ENCODE data around the gene VSTM5. TPM values are rescaled to one million over a fixed set of nuclear protein-coding genes. Genes with fewer than 3 reads are reported as not detected.

Gene VSTM5
- total RNA-seq, 2 donors from 2014 or later, result 0.74 to 0.77 TPM

- 92% methylated on average over 4 of the region's 4 CpGs for WGBS
- Histone ChIP-seq H3K4me3 (no peak overlapping the region), H3K27me3 (replicated peaks; ENCODE audit: insufficient read depth) (no peaks in the 10 kb centered on the region), H3K27ac (no peak overlapping the region), H3K9me3 (no peaks in the 10 kb centered on the region), H3K4me1 (replicated peaks) (no peaks in the 10 kb centered on the region), H3K36me3 (no peaks in the 10 kb centered on the region)
- TF ChIP-seq, protein P1, sequence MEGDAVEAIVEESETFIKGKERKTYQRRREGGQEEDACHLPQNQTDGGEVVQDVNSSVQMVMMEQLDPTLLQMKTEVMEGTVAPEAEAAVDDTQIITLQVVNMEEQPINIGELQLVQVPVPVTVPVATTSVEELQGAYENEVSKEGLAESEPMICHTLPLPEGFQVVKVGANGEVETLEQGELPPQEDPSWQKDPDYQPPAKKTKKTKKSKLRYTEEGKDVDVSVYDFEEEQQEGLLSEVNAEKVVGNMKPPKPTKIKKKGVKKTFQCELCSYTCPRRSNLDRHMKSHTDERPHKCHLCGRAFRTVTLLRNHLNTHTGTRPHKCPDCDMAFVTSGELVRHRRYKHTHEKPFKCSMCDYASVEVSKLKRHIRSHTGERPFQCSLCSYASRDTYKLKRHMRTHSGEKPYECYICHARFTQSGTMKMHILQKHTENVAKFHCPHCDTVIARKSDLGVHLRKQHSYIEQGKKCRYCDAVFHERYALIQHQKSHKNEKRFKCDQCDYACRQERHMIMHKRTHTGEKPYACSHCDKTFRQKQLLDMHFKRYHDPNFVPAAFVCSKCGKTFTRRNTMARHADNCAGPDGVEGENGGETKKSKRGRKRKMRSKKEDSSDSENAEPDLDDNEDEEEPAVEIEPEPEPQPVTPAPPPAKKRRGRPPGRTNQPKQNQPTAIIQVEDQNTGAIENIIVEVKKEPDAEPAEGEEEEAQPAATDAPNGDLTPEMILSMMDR (IDR thresholded peaks at IDR 0.05), result no peak
- TF ChIP-seq POLR2A (IDR thresholded peaks at IDR 0.05), result no peak
- TF ChIP-seq POLR2AphosphoS5 (IDR thresholded peaks at IDR 0.05), result no peak
- intact Hi-C loops (cut with DNase I), result no loop called here
- no peak for DNase-seq (ENCODE audit: low spot score)
Observed at GRCh38 chr11:93823210-93823609, 27.2 kb downstream of the VSTM5 start.

DNA sequence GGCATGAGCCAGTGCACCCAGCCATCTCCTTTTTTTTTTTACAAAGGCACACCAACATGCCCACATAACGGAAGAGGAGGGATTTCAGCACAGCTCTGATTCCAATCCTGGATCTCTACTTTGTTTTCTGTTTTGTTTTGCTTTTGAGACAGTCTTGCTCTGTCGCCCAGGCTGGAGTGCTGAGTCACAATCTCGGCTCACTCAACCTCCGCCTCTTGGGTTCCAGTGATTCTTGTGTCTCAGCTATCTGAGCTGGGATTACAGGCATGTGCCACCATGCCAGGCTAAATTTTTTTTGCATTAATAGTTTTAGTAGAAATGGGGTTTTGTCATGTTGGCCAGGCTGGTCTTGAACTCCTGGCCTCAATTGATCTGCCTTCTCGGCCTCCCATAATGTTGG is 28.1 kb downstream of the VSTM5 start:
- no peaks in the 10 kb centered on the region for H3K9me3 ChIP-seq
- 97% methylated on average over 5 of the region's 5 CpGs for WGBS
- TF ChIP-seq, protein P1 (IDR thresholded peaks at IDR 0.05), result no peak
- no peak for TF ChIP-seq POLR2AphosphoS5 (IDR thresholded peaks at IDR 0.05)
- no peak for TF ChIP-seq POLR2A (IDR thresholded peaks at IDR 0.05)
- H3K27me3 ChIP-seq (replicated peaks; ENCODE audit: insufficient read depth), result no peaks in the 10 kb centered on the region
- DNase-seq (ENCODE audit: low spot score), result no peak
- intact Hi-C loops (cut with DNase I), result no loop called here
- H3K4me3 ChIP-seq, result no peak overlapping the region
- H3K36me3 ChIP-seq, result no peaks in the 10 kb centered on the region
- no peak overlapping the region for H3K27ac ChIP-seq
- H3K4me1 ChIP-seq (replicated peaks), result no peaks in the 10 kb centered on the region

DNA sequence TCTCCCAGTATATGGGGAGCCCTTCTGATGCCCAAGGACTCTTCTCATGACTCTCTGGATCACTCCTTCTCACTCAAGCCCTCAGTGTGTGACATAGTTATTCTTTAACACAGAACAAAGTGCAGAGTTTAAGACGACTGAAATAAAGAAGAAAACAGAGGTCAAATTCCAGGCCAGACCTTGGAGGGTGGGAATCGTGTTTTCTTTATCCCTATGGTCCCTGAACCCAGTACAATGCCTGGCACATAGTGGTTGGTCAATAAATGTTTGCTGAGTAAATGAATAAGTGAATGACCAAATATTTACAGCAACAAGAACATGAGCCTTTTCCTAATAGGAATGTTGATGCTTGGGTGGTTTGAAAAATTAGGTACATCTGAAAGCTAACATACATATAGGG is 28.8 kb downstream of the VSTM5 start:
- TF ChIP-seq, protein P1 (IDR thresholded peaks at IDR 0.05), result no peak
- TF ChIP-seq POLR2A (IDR thresholded peaks at IDR 0.05) (no peak), POLR2AphosphoS5 (IDR thresholded peaks at IDR 0.05) (no peak)
- H3K36me3 ChIP-seq, result no peaks in the 10 kb centered on the region
- H3K27ac ChIP-seq, result no peak overlapping the region
- DNase-seq (ENCODE audit: low spot score), result no peak
- no peak overlapping the region for H3K4me3 ChIP-seq
- H3K4me1 ChIP-seq (replicated peaks), result no peaks in the 10 kb centered on the region
- 56% methylated on average over 2 of the region's 2 CpGs for WGBS
- intact Hi-C loops (cut with DNase I), result no loop called here
- no peaks in the 10 kb centered on the region for H3K27me3 ChIP-seq (replicated peaks; ENCODE audit: insufficient read depth)
- no peaks in the 10 kb centered on the region for H3K9me3 ChIP-seq

DNA sequence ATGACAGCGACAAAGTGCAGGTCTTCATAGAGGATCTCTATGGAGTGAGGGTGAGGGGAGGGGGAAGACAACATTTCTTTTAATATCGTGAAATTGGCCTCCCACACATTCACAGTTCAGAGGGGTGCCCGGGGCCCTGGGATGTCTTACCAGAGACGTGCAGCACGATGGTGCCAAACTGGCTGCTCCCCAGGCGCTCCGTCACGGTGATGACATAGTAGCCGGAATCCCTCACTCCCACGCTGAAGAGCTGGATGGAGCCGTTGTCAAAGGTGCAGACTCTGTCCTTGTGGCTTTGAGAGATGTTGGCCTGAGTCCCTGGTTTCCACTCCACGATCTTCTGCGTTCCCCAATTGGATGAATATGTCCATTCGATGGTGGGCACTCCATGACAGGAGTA is 29.6 kb downstream of the VSTM5 start:
- H3K4me1 ChIP-seq (replicated peaks), result no peaks in the 10 kb centered on the region
- H3K9me3 ChIP-seq, result no peaks in the 10 kb centered on the region
- WGBS, result 90% methylated on average over 14 of the region's 14 CpGs
- H3K27ac ChIP-seq, result no peak overlapping the region
- no peak for DNase-seq (ENCODE audit: low spot score)
- H3K27me3 ChIP-seq (replicated peaks; ENCODE audit: insufficient read depth), result no peaks in the 10 kb centered on the region
- intact Hi-C loops (cut with DNase I), result no loop called here
- no peaks in the 10 kb centered on the region for H3K36me3 ChIP-seq
- TF ChIP-seq, protein P1 (IDR thresholded peaks at IDR 0.05), result no peak
- no peak for TF ChIP-seq POLR2AphosphoS5 (IDR thresholded peaks at IDR 0.05)
- TF ChIP-seq POLR2A (IDR thresholded peaks at IDR 0.05), result no peak
- no peak overlapping the region for H3K4me3 ChIP-seq

DNA sequence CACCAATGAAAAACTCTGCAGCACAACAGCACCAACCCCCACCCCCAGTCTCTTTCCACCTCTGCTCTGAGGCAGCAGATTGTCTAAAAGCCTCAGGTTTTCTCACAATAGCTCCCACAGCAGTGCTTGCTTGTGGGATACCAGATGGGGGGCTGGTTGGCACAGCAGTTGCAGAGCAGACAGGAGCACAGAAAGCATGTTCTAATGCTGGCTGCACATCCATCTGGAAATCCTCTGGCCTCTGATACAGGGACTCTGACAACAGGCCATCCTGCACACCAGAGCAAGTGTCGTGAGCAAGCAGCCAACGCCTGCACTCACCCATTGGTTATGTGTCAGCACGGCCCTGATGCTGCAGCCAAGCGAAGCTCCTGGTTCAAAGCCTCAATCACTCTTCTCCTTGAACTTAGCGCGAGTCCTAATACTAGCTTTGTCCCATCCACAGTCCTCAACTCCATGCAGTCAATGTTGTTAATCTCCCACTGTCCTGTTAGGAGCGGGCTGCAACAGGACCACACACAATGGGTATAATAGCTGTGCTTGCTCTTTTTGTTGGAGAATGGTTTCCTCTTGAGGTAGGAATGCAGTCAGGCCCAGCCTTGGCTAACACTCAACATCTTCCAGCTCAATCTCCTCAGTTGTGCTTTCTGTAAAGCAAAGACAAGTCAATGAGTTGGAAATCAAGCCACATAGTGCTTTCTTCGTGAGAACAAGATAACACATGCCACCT is 30.3 kb downstream of the VSTM5 start:
- WGBS, result 79% methylated on average over 8 of the region's 8 CpGs
- H3K4me1 ChIP-seq (replicated peaks), result no peaks in the 10 kb centered on the region
- no peaks in the 10 kb centered on the region for H3K9me3 ChIP-seq
- H3K36me3 ChIP-seq, result no peaks in the 10 kb centered on the region
- H3K4me3 ChIP-seq, result no peak overlapping the region
- DNase-seq (ENCODE audit: low spot score), result no peak
- intact Hi-C loops (cut with DNase I), result no loop called here
- no peak overlapping the region for H3K27ac ChIP-seq
- TF ChIP-seq POLR2AphosphoS5 (IDR thresholded peaks at IDR 0.05) (no peak), POLR2A (IDR thresholded peaks at IDR 0.05) (no peak)
- TF ChIP-seq, protein P1 (IDR thresholded peaks at IDR 0.05), result no peak
- H3K27me3 ChIP-seq (replicated peaks; ENCODE audit: insufficient read depth), result no peaks in the 10 kb centered on the region
